SK-MEL-5 (cell line): Measurements from ENCODE around the gene THSD4. TPM values are rescaled to one million over a fixed set of nuclear protein-coding genes. Genes with fewer than 3 reads are reported as not detected.
A peak's percentile ranks its signal among the peaks of the same experiment; 100 is the strongest.

Experiments
- DNase-seq: peaks from one replicate; pipeline ENCODE4 v3.0.0-alpha.2; 2016; ENCODE audit warnings: low read depth, low spot score
- in situ Hi-C: cut with HindIII; loops from 2 replicates; pipeline ENCODE4 v1.10.0; 2016; ENCODE audit warnings: low sequenced_read_pairs, high pct_unique_total_duplicates, low pct_unique_long_range_greater_than_20kb
- polyA plus RNA-seq, 2 experiments: library from polyadenylated mRNA; depleted of rRNA; stranded (reverse); fragments of >200 nt; gene quantifications; 2 replicates each; pipeline ENCODE4 v1.2.3, GENCODE V29; 2015
- total RNA-seq: library from RNA; depleted of rRNA; stranded (reverse); fragments of >200 nt; shearing (Covaris generic); gene quantifications from 2 replicates; pipeline ENCODE4 v1.2.3, GENCODE V29; 2014; rRNA removed

THSD4 gene
- 0.13 and 0.50 TPM in 2 replicates for total RNA-seq
- polyA plus RNA-seq (2015; cell fraction: cytosol; rRNA removed) = 0.20 and 3.8 TPM in 2 replicates
- 0.11 TPM in 1 of 2 replicates, not detected in the other for polyA plus RNA-seq (2015; cell fraction: nucleus; rRNA removed)

DNA sequence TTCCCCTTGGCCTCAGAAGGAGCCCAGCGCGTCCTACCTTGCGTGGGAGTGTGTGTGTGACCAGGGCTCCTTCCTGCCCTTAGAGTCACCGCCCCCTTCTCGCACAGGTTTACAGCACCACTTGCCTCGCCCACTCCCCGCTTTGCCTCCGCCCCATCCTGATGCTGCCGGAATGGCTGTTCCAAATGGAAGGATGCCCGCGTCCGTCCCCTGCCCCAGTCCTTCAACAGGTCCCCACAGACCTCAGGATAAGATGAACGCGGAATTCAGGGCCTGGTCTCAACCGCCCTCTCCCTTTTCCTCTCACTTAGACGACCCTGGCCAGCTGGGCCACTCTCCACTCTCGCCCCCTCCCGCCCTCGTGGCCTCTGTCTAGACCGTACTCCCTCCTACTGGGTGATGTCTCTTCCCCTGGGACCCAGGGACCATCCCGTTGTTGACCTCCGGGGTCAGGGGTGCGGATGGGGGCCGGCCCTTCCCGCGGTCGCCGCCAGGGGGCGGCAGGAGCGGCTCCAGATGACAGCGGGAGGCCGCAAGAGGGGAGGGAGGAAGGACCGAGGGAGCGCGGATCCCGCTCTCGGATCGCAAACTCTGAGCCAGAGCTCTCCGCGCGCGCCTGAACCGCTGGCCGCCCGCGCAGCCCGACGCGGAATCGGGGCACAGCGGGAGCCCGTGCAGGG is at the start of gene THSD4:
THSD4 (plus strand) TSS at position 585 of the 680 bp plus-strand sequence.
- peak; percentile 60 for DNase-seq
- in situ Hi-C loops = no loop called here

DNA sequence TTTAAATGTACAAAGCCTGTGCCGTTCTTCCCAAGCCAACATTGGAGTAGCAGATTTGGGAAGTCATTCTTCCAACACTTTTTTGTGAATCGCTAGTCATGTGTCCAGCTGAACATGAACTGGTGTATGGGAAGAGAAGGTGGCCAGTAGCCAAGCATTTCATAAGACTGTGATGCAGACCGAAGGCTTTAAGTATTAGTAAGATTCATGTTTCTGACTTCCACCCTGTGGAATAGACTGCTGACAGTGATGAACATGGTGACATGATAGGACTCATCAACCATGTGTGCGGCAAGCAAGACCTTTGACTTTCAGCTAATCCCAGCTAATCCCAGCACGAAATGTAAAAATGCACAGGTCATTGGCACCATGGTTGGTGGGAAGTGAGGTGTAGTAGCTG is 48.3 kb upstream of the THSD4 start:
- in situ Hi-C loops = no loop called here
- DNase-seq = no peak

DNA sequence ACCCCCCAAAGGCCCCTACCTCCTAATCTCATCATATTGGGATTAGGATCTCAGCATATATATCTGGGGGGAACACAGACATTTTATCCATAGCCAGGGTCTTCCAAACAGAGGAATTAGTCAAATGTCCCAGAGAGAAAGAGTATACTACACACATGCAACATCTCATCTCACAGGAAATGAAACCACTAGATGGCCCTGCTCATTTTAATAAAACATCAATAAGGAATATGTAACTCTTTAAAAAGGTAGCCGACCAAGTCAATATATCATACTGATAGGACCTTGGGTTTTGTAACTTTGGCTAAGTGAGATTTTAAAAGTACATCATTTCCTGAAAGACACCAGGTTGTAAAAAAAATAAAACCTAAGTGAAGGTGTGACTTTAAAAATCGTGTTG is 45.6 kb upstream of the THSD4 start:
- DNase-seq = no peak
- in situ Hi-C loops = no loop called here

DNA sequence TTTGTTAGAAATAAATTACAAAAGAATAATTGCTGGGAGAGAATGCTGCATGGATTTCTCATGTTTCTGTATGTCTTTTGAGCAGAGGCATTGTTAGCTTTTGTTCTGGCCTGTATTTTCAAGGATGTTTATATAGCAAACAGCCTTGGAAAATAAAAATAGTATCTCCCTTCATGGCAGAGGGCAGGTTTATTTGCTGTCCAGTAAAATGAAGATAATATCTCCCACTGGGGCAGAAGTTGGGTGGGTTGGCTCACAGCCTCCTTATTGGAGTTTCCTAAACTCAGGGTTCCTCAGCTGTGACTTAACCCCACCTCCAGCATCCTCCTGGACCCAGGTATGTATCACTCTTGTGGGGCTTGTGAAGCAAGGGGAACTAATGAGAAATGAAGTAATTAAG is 43.7 kb upstream of the THSD4 start:
- no peak for DNase-seq
- in situ Hi-C loops = no loop called here

DNA sequence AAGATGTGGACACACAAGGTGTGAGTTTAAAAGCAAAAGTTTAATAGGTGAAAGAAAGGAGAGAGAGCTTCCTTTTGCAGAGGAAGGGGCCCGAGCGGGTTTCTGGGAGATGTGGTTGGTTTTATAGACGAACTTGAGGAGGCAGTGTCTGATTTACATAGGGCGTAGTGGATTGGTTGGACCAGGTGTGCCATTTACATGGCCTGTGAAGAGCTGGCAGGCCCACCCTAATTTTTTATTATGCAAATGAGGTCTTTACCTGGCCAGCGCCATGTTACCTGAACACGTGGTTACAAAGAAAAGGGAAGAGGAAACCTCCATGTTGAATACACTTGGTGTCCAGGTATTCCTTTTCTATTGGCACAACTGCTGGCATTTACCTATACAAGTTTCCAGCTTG is 42.8 kb upstream of the THSD4 start:
- in situ Hi-C loops = no loop called here
- no peak for DNase-seq

DNA sequence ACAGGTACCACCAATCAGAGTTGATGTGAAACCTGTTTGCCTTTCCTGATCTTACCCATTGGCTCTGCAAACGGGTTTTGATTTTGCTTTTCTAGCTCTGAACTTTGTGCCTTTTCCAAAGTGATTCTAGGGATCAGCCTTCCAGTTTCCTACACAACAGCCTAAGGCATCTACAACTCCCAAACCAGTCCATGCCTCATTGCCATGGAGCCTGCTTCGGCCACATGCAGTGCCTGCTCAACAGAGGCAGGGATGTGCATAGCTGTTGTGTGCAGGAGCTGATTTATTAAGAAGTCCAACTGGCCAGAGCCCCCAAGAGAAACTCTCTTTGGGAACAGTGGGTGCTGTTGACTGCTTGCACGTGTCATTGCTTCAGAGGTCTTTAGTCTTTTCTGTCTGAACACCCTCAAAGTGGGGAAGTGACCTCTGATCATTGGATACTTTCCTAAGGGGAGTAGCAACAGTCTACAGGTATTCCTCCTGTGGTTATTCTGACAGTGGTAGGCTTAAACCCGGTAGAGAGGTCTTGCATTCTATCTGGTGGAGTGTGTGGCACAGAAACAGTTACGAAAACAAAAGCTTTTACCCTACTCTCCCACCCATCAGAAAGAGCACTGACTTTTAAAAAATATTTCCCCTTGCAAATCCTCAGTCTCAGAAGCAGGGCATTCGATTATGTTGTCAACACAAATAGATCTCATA is 36.6 kb upstream of the THSD4 start:
- no peak for DNase-seq
- in situ Hi-C loops = no loop called here

DNA sequence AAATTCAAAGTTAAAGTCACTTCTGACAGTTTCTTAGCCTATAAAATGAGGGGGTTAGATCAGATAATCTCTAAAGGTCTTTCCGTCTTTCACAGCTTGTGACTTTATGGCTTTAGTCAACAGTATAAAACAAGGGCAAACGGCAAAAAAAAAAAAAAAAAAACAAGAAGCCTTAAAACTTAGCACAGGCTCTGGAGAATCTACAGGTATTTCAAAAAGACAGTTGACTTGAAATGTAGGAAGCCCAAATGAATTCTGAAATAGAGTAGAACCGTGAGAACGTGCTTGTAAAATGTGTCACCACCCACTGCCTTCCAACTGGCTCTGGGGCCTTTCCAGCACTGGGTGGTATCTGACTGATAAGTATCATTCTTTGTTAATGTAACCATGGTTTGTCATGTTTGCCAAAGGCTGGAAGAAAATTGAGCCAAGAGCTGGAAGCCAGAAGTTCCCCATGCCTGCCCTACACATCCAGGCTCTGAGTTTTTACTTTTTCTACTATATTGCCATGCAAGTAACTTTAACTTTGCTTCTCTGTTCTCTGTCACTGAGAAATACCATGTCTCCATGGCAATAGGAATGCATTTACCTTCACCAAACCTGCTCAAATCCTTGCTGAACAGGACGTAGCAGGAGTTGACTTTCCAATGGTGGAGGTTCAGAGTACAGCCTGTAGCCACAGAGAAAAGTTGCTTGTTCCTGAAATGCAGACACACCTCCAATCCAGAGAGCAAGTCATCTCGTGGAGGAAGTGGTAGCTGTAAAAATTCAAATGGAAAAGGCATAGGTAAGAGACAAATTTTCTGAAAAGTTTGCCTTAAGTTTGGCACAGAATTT is 35.8 kb upstream of the THSD4 start:
- no peak for DNase-seq
- in situ Hi-C loops = no loop called here

DNA sequence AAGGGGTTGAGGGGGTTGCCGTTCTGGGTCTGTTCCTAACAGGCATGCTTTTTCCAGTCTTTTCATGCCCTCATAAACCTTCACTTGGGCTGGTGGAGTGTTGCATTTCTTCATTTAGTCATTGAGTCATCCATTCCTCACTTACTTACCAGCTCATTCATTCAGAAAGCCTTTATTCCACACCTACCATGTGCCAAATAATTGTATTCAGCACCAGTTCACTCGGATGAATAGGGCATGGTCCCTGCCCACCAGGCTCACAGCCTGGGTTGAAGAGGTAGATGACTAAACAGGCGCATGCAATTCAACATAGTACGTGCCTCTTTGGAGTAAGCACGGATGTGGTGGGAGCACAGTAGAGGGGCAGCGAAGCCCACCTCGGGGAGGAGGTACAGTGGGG is 35.1 kb upstream of the THSD4 start:
- in situ Hi-C loops = no loop called here

DNA sequence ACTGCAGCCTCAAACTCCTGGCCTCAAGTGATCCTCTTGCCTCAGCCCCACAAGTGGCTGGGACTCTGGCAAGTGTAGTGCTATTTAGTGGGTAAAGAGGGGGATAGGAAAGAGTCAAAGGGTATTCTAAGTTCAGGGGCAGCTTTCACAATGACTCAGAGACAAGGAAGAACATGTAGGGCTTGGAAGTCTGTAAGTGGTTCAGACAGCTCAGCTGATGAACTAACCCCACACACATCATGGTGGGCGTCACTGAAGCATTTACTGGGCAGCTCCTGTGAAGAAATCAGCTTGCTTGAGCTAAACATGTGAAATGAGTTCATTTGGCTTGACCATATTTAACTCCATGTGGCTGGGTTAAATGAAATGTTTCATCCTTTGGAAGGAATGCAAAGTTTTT is 34.6 kb upstream of the THSD4 start:
- in situ Hi-C loops = no loop called here
- DNase-seq = no peak

More for the DNA sequence above, 35.1 kb upstream of the THSD4 start:
- no peak for DNase-seq

DNA sequence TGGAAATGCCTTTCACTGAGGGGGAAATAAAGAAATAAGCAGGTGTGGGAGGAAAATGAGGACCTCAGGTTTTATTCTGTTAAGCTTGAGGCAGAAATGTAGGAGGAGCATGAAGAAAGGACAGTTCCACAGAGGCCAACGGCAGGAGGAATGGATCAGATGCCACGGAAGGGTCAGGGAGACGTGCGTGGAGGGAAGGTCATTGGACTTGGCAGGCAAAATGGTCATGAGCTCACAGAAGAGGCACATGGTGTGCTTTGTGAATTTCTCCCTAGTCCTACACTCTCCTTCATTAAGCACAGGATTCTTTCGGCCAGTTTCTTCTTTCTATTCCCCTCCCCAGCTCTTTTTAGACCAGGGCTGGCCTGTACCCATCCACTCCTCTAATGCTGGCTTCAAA is 32.5 kb upstream of the THSD4 start:
- in situ Hi-C loops = no loop called here
- DNase-seq = no peak

DNA sequence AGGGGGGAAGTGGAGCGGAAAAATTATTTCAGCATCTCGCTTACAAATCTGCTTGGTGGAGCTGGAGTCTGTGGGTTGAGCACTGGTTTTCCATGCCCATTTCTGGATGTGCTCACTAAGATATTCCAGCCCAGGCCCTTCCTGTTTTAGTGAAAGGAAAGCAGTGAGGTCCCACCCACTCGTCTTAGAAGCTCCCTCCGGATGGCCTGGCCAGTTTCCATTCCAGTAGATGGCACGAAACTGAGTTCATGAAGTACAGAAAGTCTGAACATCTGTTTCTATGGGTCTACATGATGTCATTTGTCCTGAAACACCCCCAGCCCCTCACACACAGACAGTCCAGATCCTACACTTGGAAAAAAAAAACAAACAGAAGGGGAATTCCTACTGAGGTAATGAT is 31.9 kb upstream of the THSD4 start:
- no peak for DNase-seq
- in situ Hi-C loops = no loop called here

DNA sequence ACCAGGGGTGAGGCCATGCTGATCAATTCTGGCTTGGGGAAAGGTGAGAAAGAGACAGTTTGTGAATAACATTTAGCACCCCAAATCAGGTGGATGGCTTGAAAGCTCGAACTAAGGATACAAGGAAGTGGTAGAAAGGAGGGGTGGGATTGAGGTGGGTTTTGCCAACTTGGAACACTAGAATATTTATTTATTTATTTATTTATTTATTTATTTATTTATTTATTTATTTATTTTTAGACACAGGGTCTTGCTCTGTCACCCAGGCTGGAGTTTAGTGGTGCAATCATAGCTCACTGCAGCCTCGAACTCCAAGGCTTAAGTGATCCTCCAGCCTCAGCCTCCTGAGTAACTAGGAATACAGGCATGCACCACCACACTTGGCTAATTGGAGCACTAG is 31.0 kb upstream of the THSD4 start:
- in situ Hi-C loops = no loop called here

DNA sequence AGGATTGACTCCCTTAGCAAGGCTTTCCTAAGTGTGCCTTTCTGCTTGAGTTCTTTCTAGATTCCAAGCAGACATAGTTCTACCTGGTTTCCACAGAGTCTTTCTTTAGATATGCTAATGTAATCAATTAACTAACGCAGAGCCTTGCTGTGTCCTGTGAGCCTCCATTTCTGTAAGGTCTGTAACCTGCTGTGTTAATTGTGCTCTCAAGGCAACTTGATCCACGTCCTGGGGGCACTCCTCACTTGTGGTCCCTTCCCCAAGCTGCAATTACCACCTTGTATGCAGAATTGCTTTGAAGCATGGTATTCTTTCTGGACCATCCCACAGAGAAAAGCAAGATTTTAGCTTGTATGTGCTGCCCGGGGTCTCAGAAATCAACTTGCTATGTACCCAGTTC is 29.5 kb upstream of the THSD4 start:
- in situ Hi-C loops = no loop called here
- DNase-seq = no peak

More for the DNA sequence above, 31.0 kb upstream of the THSD4 start:
- DNase-seq = no peak

DNA sequence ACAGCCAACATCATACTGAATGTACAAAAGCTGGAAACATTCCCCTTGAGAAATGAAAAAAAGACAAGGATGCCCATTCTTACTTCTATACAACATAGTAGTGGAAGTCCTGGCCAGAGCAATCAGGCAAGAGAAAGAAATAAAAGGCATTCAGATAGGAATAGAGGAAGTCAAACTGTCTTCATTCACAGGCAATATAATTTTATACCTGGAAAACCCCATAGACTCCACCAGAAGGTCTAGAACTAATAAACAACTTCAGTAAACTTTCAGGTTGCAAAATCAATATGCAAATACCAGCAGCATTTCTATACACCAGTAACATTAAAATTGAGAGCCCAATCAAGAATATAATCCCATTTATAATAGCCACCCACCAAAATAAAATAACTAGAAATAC is 27.1 kb upstream of the THSD4 start:
- peak; percentile 43 for DNase-seq
- in situ Hi-C loops = no loop called here

DNA sequence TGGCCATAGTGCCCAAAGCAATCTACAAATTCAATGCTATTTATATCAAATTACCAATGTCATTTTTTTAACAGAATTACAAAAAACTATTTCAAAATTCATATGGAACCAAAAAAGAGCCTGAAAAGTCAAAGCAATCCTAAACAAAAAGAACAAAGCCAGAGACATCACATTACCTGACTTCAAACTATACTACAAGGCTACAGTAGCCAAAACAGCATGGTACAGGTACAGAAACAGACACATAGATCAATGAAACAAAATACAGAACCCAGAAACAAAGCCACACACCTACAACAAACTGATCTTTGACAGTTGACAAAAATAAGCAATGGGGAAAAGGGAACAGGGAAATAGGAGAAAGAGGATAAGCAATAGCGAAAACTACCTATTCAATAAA is 26.6 kb upstream of the THSD4 start:
- in situ Hi-C loops = no loop called here
- DNase-seq = no peak

DNA sequence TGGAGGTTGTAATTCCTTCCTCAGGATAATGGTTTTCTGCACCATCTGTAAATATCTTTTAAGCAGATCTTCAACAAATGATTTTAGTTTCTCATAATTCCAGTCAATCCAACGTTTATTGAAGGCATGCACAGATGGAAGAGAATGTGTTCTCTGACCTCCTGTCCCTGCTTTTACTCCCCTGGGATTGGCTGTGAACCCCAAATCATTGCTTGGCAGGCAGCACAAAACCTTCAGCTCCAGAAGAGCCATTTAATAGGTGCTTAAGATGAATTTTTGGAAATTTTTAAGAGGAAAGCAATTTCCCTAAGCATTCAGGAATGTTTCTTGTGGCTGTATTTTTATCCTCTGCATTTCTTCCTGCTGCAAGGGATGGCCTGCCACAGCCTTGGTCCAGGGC is 25.5 kb upstream of the THSD4 start:
- no peak for DNase-seq
- in situ Hi-C loops = no loop called here

DNA sequence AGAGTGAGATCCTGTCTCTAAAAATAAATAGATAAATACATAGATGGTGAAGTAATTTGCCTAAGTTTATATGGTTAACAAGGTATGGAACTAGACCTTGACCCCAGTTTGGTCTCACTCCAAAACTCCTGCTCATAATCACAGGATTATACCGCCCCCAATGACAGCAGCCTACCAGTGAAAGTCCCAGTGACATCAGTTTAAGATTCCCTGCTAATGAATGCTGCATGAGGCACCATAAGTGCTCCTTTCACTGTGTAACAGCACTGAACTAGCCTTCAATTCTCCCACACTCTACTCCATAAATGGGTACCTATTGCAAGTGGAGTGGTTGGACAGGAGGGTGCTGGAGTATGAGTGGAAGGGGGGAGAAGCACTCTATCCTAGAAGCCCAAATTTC is 23.7 kb upstream of the THSD4 start:
- in situ Hi-C loops = no loop called here
- no peak for DNase-seq

DNA sequence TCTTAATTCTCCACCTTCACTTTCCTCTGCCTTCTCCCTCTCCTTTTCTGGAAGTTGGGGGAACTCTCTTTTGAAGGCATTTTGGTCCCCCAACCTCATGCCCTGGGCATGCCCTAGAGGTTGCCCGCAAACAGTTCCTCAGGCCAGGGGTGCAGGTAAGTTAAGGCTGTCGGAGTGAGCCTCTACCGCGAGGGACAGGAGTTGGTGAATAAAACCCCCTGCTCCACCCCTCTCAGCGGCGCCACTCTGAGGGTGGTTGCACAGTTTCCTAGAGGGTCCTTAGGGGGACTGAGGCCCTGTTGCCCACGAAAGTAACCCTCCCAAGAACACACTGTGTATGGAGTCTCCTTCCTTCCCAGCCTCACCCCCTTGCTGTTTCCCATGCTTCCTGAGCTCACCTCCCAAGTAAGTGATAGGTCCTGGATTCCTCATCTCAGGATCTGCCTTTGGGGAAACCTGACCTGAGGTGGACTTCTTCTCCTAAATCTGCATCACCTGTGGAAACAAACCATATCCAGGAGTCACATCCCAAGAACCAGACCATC is 23.1 kb upstream of the THSD4 start:
- DNase-seq = no peak
- in situ Hi-C loops = no loop called here
